HFF-Myc (cell line): ENCODE results near the gene NUCB1.
"Not testable (repeated sequence)": the region's sequence is repeated elsewhere in the genome, so short reads cannot be mapped to it uniquely, and the experiment has no call there.

ENCODE experiments used
- DNase-seq: peaks from one replicate; pipeline ENCODE4 v3.0.0-alpha.2; 2011; ENCODE audit warnings: low read depth; ENCODE audit errors: extremely low read depth
- H3K4me3 ChIP-seq: replicated peaks from 2 replicates; pipeline ENCODE4 v1.5.1; 2011; ENCODE audit warnings: low read depth, mild to moderate bottlenecking, control low read depth, low read length
- CTCF ChIP-seq: IDR thresholded peaks from 2 replicates; pipeline ENCODE4 v1.5.1; 2012; ENCODE audit warnings: mild to moderate bottlenecking, low read depth, low read length, control low read depth; ENCODE audit errors: missing control alignments

The NUCB1 gene

GRCh38 chr19:48913114-48913889, 13.2 kb downstream of the NUCB1 start:
- H3K4me3 ChIP-seq = no peak overlapping the region
- no peak for TF ChIP-seq CTCF
- DNase-seq = no peak

- H3K4me3 ChIP-seq = no peak overlapping the region
- no peak for DNase-seq
- TF ChIP-seq CTCF = no peak
Observed at GRCh38 chr19:48914181-48914580, 14.1 kb downstream of the NUCB1 start.

- no peak for TF ChIP-seq CTCF
- no peak overlapping the region for H3K4me3 ChIP-seq
- DNase-seq = no peak
Observed at GRCh38 chr19:48915757-48916156, 15.6 kb downstream of the NUCB1 start.

- H3K4me3 ChIP-seq = no peak overlapping the region
- TF ChIP-seq CTCF = no peak
- no peak for DNase-seq
Observed at GRCh38 chr19:48918071-48918470, 18.0 kb downstream of the NUCB1 start.

GRCh38 chr19:48918801-48919247, 18.7 kb downstream of the NUCB1 start:
- no peak for TF ChIP-seq CTCF
- no peak overlapping the region for H3K4me3 ChIP-seq
- no peak for DNase-seq

GRCh38 chr19:48919271-48919670, 19.2 kb downstream of the NUCB1 start:
- H3K4me3 ChIP-seq, DNase-seq: not testable (repeated sequence)

GRCh38 chr19:48920949-48921348, 20.8 kb downstream of the NUCB1 start:
- H3K4me3 ChIP-seq = no peak overlapping the region
- DNase-seq = no peak
- TF ChIP-seq CTCF = no peak
